ENCODE results near the gene USP25.

DNA sequence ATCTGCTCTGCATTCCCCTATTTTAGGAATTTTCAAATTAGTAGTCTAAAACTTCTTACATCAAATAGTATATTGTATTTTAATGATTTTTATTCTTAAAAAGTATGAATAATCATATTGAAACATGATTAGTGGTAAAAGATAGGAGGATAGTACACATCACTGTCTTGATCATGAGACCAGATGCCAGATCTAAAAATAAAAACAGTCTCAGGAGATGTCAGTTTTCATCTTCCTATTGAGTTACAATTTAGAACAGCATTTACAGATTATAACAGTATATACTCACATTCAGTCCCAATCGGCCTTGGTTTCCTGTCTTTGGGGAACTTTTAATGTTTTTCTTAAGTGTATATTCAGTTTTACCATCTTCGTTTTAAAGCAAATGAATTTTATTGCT, 95.9 kb downstream of the USP25 start:
- TF ChIP-seq, protein P1, sequence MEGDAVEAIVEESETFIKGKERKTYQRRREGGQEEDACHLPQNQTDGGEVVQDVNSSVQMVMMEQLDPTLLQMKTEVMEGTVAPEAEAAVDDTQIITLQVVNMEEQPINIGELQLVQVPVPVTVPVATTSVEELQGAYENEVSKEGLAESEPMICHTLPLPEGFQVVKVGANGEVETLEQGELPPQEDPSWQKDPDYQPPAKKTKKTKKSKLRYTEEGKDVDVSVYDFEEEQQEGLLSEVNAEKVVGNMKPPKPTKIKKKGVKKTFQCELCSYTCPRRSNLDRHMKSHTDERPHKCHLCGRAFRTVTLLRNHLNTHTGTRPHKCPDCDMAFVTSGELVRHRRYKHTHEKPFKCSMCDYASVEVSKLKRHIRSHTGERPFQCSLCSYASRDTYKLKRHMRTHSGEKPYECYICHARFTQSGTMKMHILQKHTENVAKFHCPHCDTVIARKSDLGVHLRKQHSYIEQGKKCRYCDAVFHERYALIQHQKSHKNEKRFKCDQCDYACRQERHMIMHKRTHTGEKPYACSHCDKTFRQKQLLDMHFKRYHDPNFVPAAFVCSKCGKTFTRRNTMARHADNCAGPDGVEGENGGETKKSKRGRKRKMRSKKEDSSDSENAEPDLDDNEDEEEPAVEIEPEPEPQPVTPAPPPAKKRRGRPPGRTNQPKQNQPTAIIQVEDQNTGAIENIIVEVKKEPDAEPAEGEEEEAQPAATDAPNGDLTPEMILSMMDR (IDR thresholded peaks at IDR 0.05), result no peak
- TF ChIP-seq POLR2A (IDR thresholded peaks at IDR 0.05), result no peak
